ENCODE data around the gene SIAH1.

The SIAH1 gene

DNA sequence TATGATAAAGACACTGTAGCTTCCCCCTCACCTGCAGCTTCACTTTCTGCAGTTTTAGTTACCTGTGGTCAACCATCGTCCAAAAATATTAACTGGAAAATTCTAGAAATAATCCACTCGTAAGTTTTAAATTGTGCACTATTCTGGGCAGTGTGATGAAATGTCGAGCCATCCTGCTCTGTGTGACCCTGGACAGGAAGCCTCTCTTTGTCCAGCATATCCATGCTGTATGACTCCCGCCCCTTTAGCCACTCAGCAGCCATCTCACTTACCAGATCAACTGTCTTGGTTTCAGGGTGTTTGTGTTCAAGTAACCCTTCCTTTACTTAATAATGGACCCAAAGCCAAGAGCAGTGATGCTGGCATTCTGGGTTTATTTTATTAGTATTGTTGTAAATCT is 56.1 kb downstream of the SIAH1 start:
- H3K4me2 ChIP-seq (ENCODE audit: low read length), result no peak overlapping the region
- no peak overlapping the region for H3K27ac ChIP-seq (ENCODE audit: low read length)
- H3K9me3 ChIP-seq (ENCODE audit: insufficient read depth, low read length), result no peaks in the 10 kb centered on the region
- H3K9ac ChIP-seq (ENCODE audit: low read length), result no peak overlapping the region
- H3K79me2 ChIP-seq (ENCODE audit: low read length), result no peaks in the 10 kb centered on the region
- H2AFZ ChIP-seq (ENCODE audit: low read depth, low read length), result no peak overlapping the region
- no peaks in the 10 kb centered on the region for H3K27me3 ChIP-seq (ENCODE audit: low read depth, low read length)
- H3K4me1 ChIP-seq (ENCODE audit: low read length), result no peaks in the 10 kb centered on the region; the same call in 1 of the 2 replicates
- no peaks in the 10 kb centered on the region for H4K20me1 ChIP-seq (ENCODE audit: insufficient read depth, low read length)
- H3K36me3 ChIP-seq (replicated peaks; ENCODE audit: low read depth, low read length), result no peaks in the 10 kb centered on the region
- TF ChIP-seq EZH2phosphoT487 (IDR thresholded peaks at IDR 0.05; ENCODE audit: low read depth), result no peak
- TF ChIP-seq, protein P1, sequence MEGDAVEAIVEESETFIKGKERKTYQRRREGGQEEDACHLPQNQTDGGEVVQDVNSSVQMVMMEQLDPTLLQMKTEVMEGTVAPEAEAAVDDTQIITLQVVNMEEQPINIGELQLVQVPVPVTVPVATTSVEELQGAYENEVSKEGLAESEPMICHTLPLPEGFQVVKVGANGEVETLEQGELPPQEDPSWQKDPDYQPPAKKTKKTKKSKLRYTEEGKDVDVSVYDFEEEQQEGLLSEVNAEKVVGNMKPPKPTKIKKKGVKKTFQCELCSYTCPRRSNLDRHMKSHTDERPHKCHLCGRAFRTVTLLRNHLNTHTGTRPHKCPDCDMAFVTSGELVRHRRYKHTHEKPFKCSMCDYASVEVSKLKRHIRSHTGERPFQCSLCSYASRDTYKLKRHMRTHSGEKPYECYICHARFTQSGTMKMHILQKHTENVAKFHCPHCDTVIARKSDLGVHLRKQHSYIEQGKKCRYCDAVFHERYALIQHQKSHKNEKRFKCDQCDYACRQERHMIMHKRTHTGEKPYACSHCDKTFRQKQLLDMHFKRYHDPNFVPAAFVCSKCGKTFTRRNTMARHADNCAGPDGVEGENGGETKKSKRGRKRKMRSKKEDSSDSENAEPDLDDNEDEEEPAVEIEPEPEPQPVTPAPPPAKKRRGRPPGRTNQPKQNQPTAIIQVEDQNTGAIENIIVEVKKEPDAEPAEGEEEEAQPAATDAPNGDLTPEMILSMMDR (IDR thresholded peaks at IDR 0.05; ENCODE audit: low read depth, low read length), result no peak
- H3K4me3 ChIP-seq (ENCODE audit: low read length), result no peak overlapping the region

DNA sequence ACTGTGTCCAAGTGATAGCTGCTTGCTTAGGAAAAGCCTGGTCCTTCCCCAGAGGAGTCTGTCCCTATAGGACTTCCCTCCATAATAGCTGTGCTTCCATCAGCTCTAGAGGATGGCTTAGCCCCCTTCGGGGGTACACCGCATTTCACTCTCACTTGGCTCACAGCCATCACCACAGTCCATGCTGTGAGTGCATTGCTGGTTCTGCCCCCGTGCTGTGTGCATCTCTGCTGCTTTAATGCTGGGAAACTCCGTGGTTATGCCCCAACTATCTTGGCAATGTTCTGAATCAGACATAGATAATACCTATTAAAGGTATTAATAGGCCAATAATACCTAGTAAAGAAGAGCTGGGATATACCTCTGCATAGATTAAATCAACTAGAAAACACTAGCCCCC is 58.3 kb downstream of the SIAH1 start:
- H3K4me1 ChIP-seq (ENCODE audit: low read length), result no peaks in the 10 kb centered on the region; the same call in 1 of the 2 replicates
- no peaks in the 10 kb centered on the region for H3K36me3 ChIP-seq (replicated peaks; ENCODE audit: low read depth, low read length)
- H3K27ac ChIP-seq (ENCODE audit: low read length), result no peak overlapping the region
- no peak overlapping the region for H3K9ac ChIP-seq (ENCODE audit: low read length)
- no peaks in the 10 kb centered on the region for H4K20me1 ChIP-seq (ENCODE audit: insufficient read depth, low read length)
- TF ChIP-seq EZH2phosphoT487 (IDR thresholded peaks at IDR 0.05; ENCODE audit: low read depth), result no peak
- TF ChIP-seq, protein P1 (IDR thresholded peaks at IDR 0.05; ENCODE audit: low read depth, low read length), result no peak
- no peak overlapping the region for H3K4me3 ChIP-seq (ENCODE audit: low read length)
- no peaks in the 10 kb centered on the region for H3K9me3 ChIP-seq (ENCODE audit: insufficient read depth, low read length)
- H2AFZ ChIP-seq (ENCODE audit: low read depth, low read length), result no peak overlapping the region
- no peak overlapping the region for H3K4me2 ChIP-seq (ENCODE audit: low read length)
- no peaks in the 10 kb centered on the region for H3K27me3 ChIP-seq (ENCODE audit: low read depth, low read length)
- no peaks in the 10 kb centered on the region for H3K79me2 ChIP-seq (ENCODE audit: low read length)

DNA sequence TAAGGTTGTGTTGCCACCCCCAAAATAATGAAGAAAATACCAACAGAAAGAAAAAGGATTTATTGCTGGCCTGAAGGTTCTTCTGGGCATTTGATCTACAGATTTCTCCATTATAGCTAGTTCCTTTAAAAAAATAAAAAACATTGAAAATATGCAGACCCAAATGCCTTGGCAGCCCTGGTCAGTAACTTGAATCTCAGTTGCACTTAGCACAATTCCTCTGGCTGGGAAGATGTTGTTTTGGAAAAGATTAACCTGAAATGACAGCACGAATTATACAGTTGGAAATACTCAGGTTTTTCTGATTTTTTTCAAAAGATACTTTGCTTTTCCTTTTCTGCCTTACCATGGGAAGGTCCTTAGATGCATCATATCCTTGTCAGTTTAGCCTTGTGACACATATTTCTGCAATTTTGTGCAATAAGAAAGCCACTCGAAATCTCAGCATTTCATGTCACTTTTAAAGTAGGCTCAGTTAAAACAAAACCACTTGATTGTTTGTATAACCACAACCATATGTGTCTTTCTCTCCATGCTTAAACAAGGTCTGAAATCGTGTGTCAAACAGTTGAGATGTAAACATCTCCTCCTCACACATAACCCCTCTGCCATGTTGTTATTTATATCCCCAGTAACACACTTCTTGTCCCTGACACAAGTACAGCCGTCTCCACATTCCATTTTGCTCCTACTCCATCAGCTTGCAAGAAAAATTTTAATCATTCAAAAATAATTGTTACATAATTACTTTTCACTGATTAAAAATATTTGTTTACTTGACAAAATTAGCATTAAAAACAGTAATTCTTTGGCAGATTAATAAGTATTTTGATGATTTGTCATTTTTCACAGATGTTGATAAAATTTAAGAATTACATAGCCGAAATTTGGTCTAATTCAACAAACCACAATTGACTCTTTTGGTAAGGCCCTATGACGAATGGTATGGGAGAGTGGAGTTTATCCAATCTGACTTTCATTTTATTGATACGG is 61.1 kb downstream of the SIAH1 start:
- no peaks in the 10 kb centered on the region for H3K9me3 ChIP-seq (ENCODE audit: insufficient read depth, low read length)

More for the DNA sequence above, 61.1 kb downstream of the SIAH1 start:
- Histone ChIP-seq H3K27me3 (ENCODE audit: low read depth, low read length) (no peaks in the 10 kb centered on the region), H3K4me2 (ENCODE audit: low read length) (no peak overlapping the region), H3K9ac (ENCODE audit: low read length) (no peak overlapping the region), H3K4me3 (ENCODE audit: low read length) (no peak overlapping the region), H3K4me1 (ENCODE audit: low read length) (no peaks in the 10 kb centered on the region; the same call in 1 of the 2 replicates), H3K27ac (ENCODE audit: low read length) (no peak overlapping the region), H3K36me3 (replicated peaks; ENCODE audit: low read depth, low read length) (no peaks in the 10 kb centered on the region), H2AFZ (ENCODE audit: low read depth, low read length) (no peak overlapping the region), H3K79me2 (ENCODE audit: low read length) (no peaks in the 10 kb centered on the region), H4K20me1 (ENCODE audit: insufficient read depth, low read length) (no peaks in the 10 kb centered on the region)
- TF ChIP-seq, protein P1 (IDR thresholded peaks at IDR 0.05; ENCODE audit: low read depth, low read length), result no peak
- TF ChIP-seq EZH2phosphoT487 (IDR thresholded peaks at IDR 0.05; ENCODE audit: low read depth), result no peak
